Colonic mucosa (tissue), 4 donors: ENCODE results near the gene PIK3R2. TPM values are rescaled to one million over a fixed set of nuclear protein-coding genes. Genes with fewer than 3 reads are reported as not detected.

Source experiments
- DNase-seq: peaks from one replicate; pipeline ENCODE4 v3.0.0-alpha.2; 2020
- H3K27ac ChIP-seq: fragments of 200-600 bp; one replicate; pipeline ENCODE4 v1.8.0; 2021
- H3K27me3 ChIP-seq: fragments of 200-600 bp; one replicate; pipeline ENCODE4 v1.8.0; 2021
- H3K36me3 ChIP-seq: fragments of 200-600 bp; one replicate; pipeline ENCODE4 v1.8.0; 2021
- H3K4me1 ChIP-seq: fragments of 200-600 bp; one replicate; pipeline ENCODE4 v1.8.0; 2021; ENCODE audit warnings: mild to moderate bottlenecking
- H3K4me3 ChIP-seq: fragments of 200-600 bp; one replicate; pipeline ENCODE4 v1.8.0; 2021
- H3K9ac ChIP-seq, 2 donors: one replicate each; pipeline ENCODE4 v1.7.0; 2013; ENCODE audit warnings: control low read depth in 2 of 2, low read depth in 2 of 2, low read length in 2 of 2
- H3K9me3 ChIP-seq: fragments of 200-600 bp; one replicate; pipeline ENCODE4 v1.8.0; 2021
- CTCF ChIP-seq: fragments of 200-600 bp; IDR thresholded peaks from one replicate; pipeline ENCODE4 v1.8.0; 2022; ENCODE audit warnings: antibody characterized with exemption, mild to moderate bottlenecking
- intact Hi-C: fragments of 100-400 bp; cut with DNase I; formaldehyde crosslinking; loops from one replicate; pipeline ENCODE4 v1.14.1; 2022
- total RNA-seq, 2 donors: library from RNA; stranded (reverse); fragmentation: NEBNext Ultra II Directional in 1 of 2; extraction: Animal tissue kit (Norgen Biotek cat#: 25700) in 1 of 2; gene quantifications; one replicate each; pipeline ENCODE4 v1.2.1, GENCODE V29; 2021
- donor health status: healthy.
- donor health status: DM: no; HTN: no; CAD: no.
- donor health status: DM: no; HTN: no; CAD: no.

PIK3R2 gene
- total RNA-seq, 2 donors from 2014 or later = 42.9 to 48.2 TPM

DNA sequence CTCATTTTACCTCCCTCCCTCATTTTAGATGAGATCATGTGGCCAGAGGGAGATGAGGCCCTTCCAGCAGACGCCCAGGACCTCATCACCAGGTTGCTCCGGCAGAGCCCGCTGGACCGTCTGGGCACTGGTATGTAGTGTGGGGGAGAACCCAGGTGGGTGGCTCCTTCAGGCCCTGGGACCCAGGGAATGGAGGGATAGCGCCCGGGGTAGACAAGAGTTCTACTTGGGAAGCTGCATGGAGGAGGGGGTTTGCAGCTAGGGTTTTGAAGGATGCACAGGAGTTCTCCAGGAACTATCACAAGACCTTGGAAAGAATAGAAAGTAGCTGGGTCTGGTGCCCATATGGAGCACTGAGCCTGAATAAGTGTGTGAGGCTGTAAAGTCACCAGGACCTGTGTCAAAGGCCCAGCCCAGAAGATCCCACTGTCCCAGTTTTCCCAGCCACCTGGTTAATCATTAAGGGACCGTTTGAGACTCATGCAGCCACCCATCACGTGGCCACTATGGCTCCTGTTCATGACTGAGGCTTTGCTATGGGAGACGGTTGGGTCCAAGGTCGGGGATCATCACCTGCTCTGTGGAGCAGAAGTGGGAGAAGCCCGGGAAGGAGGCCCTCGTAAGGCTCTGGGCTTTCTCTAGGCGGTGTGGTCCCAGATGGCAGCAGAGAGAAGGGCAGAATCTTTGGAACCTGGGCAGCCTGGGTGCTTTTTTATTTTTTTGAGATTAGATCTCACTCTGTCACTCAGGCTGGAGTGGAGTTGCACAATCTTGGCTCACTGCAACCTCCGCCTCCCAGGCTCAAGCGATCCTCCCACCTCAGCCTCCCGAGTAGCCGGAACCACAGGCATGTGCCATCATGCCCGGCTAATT lies 17.0 kb upstream of the PIK3R2 start:
- peak overlapping the region in 1 of 2 donors; percentile 34 for H3K9ac ChIP-seq
- H3K4me3 ChIP-seq = no peak overlapping the region
- H3K4me1 ChIP-seq = no peaks in the 10 kb centered on the region
- no peak for TF ChIP-seq CTCF
- H3K36me3 ChIP-seq = peaks cover 11% of the 10 kb centered on the region
- intact Hi-C loops = no loop called here
- H3K9me3 ChIP-seq = no peaks in the 10 kb centered on the region
- peak; percentile 92 for DNase-seq
- H3K27ac ChIP-seq = peak overlapping the region; percentile 65
- no peaks in the 10 kb centered on the region for H3K27me3 ChIP-seq

GRCh38 chr19:18137242-18137641 lies 15.7 kb upstream of the PIK3R2 start:
- intact Hi-C loops = no loop called here
- H3K4me1 ChIP-seq = no peaks in the 10 kb centered on the region
- peak overlapping the region in 1 of 2 donors; percentile 4 for H3K9ac ChIP-seq
- H3K27me3 ChIP-seq = no peaks in the 10 kb centered on the region
- peaks cover 14% of the 10 kb centered on the region for H3K36me3 ChIP-seq
- no peak overlapping the region for H3K27ac ChIP-seq
- no peak overlapping the region for H3K4me3 ChIP-seq
- DNase-seq = no peak
- H3K9me3 ChIP-seq = no peaks in the 10 kb centered on the region
- TF ChIP-seq CTCF = no peak

- intact Hi-C loops = no loop called here
- Histone ChIP-seq H3K27ac (no peak overlapping the region), H3K9ac (no peak overlapping the region), H3K27me3 (no peaks in the 10 kb centered on the region), H3K36me3 (peaks cover 8% of the 10 kb centered on the region), H3K4me3 (no peak overlapping the region), H3K9me3 (no peaks in the 10 kb centered on the region), H3K4me1 (no peaks in the 10 kb centered on the region)
- no peak for DNase-seq
- TF ChIP-seq CTCF = no peak
Observed at GRCh38 chr19:18137657-18138339, 15.2 kb upstream of the PIK3R2 start.

GRCh38 chr19:18140473-18140872 lies 12.5 kb upstream of the PIK3R2 start:
- H3K36me3 ChIP-seq = peaks cover 11% of the 10 kb centered on the region
- no peak overlapping the region for H3K9ac ChIP-seq
- TF ChIP-seq CTCF = no peak
- H3K4me1 ChIP-seq = no peaks in the 10 kb centered on the region
- no peak overlapping the region for H3K27ac ChIP-seq
- no peak for DNase-seq
- intact Hi-C loops = no loop called here
- no peaks in the 10 kb centered on the region for H3K27me3 ChIP-seq
- no peak overlapping the region for H3K4me3 ChIP-seq
- no peaks in the 10 kb centered on the region for H3K9me3 ChIP-seq

DNA sequence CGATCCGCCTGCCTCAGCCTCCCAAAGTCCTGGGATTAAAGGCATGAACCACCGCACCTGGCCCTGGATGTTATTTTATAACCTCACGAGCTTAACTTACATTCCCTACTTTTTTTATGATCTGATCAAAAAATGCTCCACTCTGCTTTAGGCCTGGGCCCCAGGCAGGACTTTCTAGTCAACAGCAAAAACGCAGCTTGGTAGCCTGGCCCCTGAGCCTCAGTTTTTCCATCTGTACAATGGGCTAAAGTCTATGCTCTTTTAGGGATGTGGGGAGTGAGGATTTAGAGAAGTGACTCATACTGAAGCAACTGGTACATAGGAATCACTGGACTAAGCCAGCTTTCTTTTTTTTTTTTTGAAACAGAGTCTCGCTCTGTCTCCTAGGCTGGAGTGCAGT lies 11.9 kb upstream of the PIK3R2 start:
- Histone ChIP-seq H3K9ac (no peak overlapping the region), H3K27ac (no peak overlapping the region), H3K4me1 (no peaks in the 10 kb centered on the region), H3K36me3 (peaks cover 11% of the 10 kb centered on the region), H3K4me3 (no peak overlapping the region), H3K9me3 (no peaks in the 10 kb centered on the region), H3K27me3 (no peaks in the 10 kb centered on the region)
- intact Hi-C loops = no loop called here
- DNase-seq = no peak
- no peak for TF ChIP-seq CTCF
